Measurements from ENCODE around the gene MLH3.
"Not testable (repeated sequence)": the region's sequence is repeated elsewhere in the genome, so short reads cannot be mapped to it uniquely, and the experiment has no call there.

MLH3 gene

GRCh38 chr14:75083271-75083670, 32.0 kb upstream of the MLH3 start:
- peaks cover 13% of the 10 kb centered on the region for H3K4me1 ChIP-seq (ENCODE audit: control insufficient read depth, insufficient read depth, low read length)
- no peaks in the 10 kb centered on the region for H3K27me3 ChIP-seq (ENCODE audit: control insufficient read depth, insufficient read depth, low read length)
- H3K4me3 ChIP-seq (ENCODE audit: low read length), result no peak overlapping the region
- no peak overlapping the region for H3K9ac ChIP-seq (ENCODE audit: low read length)
- H3K27ac ChIP-seq (ENCODE audit: low read depth, low read length), result no peak overlapping the region
- H3K36me3 ChIP-seq (ENCODE audit: control insufficient read depth, insufficient read depth, low read length), result peaks cover 28% of the 10 kb centered on the region

DNA sequence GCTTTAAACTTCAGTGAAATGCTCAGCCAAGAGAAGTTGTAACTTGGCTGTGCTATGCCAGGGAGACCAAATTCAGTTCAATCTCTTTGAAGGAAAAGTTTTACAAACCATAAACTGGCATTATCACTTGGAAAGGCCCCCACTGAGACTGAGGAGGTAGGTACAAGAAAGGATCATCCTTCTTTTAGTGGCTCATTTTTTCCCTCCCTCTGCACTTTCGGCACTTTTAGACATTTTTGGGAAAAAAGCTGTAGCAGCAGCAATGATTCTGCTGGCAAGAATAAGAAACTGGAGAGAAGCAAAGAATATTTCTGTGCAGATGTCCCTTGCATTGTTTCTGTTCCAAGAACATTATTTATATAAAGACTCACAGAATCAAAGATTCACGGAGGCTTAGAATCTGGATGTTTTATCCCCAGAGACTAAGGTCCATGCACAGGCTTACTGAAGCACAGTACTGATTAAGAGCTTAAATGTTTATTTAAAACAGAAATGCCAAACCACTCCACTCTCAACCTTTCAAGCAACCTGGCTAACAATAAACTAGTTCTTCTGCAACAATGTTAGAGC, 30.5 kb upstream of the MLH3 start:
- no peak overlapping the region for H3K4me3 ChIP-seq (ENCODE audit: low read length)
- H3K36me3 ChIP-seq (ENCODE audit: control insufficient read depth, insufficient read depth, low read length), result peaks cover 15% of the 10 kb centered on the region
- H3K27ac ChIP-seq (ENCODE audit: low read depth, low read length), result peak overlapping the region; percentile 50
- H3K27me3 ChIP-seq (ENCODE audit: control insufficient read depth, insufficient read depth, low read length), result no peaks in the 10 kb centered on the region
- no peak overlapping the region for H3K9ac ChIP-seq (ENCODE audit: low read length)
- peaks cover 18% of the 10 kb centered on the region for H3K4me1 ChIP-seq (ENCODE audit: control insufficient read depth, insufficient read depth, low read length)

DNA sequence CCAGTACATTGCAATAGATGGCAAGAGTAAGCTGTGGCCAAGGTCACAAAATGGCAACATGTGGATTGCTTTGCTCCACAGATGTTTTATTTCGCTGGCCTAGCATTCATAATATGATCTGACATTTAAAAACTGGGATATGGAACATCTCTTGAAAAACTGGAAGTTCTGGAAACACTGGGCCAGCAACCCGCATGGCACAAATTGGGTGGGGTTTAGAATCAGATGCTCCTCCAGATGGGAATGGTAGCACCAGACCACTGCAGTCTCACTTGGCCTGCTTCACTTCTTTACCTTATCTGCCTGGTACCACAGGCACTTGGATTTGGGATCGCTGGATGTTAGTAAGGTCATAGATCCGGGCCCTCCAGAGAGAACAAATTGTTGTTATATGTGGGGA, 28.3 kb upstream of the MLH3 start:
- Histone ChIP-seq H3K4me1 (ENCODE audit: control insufficient read depth, insufficient read depth, low read length) (peaks cover 18% of the 10 kb centered on the region), H3K9ac (ENCODE audit: low read length) (no peak overlapping the region), H3K27me3 (ENCODE audit: control insufficient read depth, insufficient read depth, low read length) (no peaks in the 10 kb centered on the region), H3K4me3 (ENCODE audit: low read length) (no peak overlapping the region), H3K27ac (ENCODE audit: low read depth, low read length) (no peak overlapping the region), H3K36me3 (ENCODE audit: control insufficient read depth, insufficient read depth, low read length) (peaks cover 11% of the 10 kb centered on the region)

DNA sequence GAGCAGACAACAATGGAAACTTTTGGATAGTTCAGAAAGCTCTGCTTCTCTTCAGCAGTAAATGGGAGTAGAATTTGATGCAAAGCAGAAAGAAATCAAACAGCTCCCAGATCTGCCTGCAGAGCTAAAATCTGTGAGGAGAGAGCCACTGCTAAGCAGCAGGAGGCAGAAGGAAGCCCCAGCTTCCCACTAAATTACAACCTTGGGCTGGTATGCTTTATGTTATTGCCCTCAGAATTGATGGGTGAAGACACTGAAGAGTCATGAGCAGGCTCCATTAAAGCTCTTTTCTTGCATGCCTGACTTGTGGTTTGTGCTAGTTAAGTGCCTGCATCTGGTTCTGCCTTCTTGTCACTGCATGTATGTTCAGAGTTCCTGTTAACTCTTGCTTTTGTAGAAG, 26.5 kb upstream of the MLH3 start:
- Histone ChIP-seq H3K4me3 (ENCODE audit: low read length) (no peak overlapping the region), H3K27ac (ENCODE audit: low read depth, low read length) (peak overlapping the region; percentile 8), H3K27me3 (ENCODE audit: control insufficient read depth, insufficient read depth, low read length) (no peaks in the 10 kb centered on the region), H3K36me3 (ENCODE audit: control insufficient read depth, insufficient read depth, low read length) (no peaks in the 10 kb centered on the region), H3K4me1 (ENCODE audit: control insufficient read depth, insufficient read depth, low read length) (peaks cover 18% of the 10 kb centered on the region), H3K9ac (ENCODE audit: low read length) (no peak overlapping the region)

GRCh38 chr14:75070383-75070782, 19.1 kb upstream of the MLH3 start:
- Histone ChIP-seq H3K4me3 (ENCODE audit: low read length) (peak overlapping the region; percentile 73), H3K9ac (ENCODE audit: low read length) (peak overlapping the region; percentile 19), H3K27me3 (ENCODE audit: control insufficient read depth, insufficient read depth, low read length) (no peaks in the 10 kb centered on the region), H3K4me1 (ENCODE audit: control insufficient read depth, insufficient read depth, low read length) (peaks cover 15% of the 10 kb centered on the region), H3K36me3 (ENCODE audit: control insufficient read depth, insufficient read depth, low read length) (no peaks in the 10 kb centered on the region), H3K27ac (ENCODE audit: low read depth, low read length) (peak overlapping the region; percentile 97)

DNA sequence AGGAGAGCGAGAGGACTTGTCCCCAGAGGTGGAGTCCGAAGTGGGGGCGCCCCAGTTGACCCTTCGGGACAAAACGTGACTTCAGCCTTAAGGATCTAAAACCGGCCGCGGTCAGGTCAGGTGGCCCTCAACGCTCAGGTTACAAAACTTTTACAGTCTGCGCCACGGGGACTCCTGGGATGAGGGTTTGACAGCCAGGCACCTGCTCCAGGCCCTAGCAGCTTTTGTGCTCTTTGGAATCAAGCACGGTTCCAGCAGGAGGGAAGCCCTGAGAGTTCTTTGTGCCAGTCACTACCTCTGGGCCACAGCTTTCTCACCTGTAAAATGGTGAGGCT, 18.5 kb upstream of the MLH3 start:
- Histone ChIP-seq H3K36me3 (ENCODE audit: control insufficient read depth, insufficient read depth, low read length) (no peaks in the 10 kb centered on the region), H3K27ac (ENCODE audit: low read depth, low read length) (peak overlapping the region; percentile 97), H3K4me3 (ENCODE audit: low read length) (peak overlapping the region; percentile 73), H3K4me1 (ENCODE audit: control insufficient read depth, insufficient read depth, low read length) (peaks cover 15% of the 10 kb centered on the region), H3K9ac (ENCODE audit: low read length) (peak overlapping the region; percentile 19), H3K27me3 (ENCODE audit: control insufficient read depth, insufficient read depth, low read length) (no peaks in the 10 kb centered on the region)

DNA sequence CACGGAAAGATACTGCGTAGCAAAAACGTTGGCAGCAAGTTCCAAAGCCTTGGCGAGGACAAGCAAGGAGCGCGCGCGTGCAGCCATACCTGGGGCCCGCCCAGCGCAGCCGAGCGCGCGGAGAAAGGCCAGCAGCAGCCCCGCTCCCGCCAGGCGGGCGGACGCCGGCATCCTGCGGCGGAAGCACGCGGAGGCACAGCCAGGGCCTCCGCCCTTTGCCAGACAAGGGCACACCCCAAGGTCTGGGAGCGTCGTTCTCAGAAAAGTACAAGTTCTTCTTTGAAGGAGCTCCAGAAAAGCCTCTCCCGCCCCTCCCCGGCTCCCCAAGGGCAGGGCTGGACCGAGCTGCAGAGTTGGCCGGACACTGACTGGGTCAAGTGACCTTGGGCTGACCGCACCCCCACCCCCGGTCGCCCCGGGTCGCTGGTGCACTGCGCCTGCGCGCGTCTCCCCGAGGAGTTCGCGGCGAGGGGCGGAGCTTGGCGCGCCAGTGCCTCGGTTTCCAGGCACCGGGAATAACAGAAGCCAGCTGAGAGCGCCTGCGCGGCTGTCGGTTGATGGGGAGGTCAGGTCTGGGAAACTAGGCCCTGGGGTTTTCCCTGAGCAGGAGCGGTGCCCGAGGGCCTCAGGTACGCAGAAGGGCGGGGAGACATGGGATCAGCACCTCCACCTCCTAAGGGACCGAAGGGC, 18.0 kb upstream of the MLH3 start, which contains the start of gene ZC2HC1C:
TSS of gene ZC2HC1C (plus strand) at position 521 of the 690 bp plus-strand sequence. CDS start 933 bp downstream, outside the sequence.
- H3K9ac ChIP-seq (ENCODE audit: low read length), result peak within 1 kb of the TSS; percentile 19
- H3K27me3 ChIP-seq (ENCODE audit: control insufficient read depth, insufficient read depth, low read length), result no peaks in the 10 kb centered on the region
- peak within 1 kb of the TSS; percentile 73 for H3K4me3 ChIP-seq (ENCODE audit: low read length)
- H3K27ac ChIP-seq (ENCODE audit: low read depth, low read length), result peak within 1 kb of the TSS; percentile 97
- no peaks in the 10 kb centered on the region for H3K36me3 ChIP-seq (ENCODE audit: control insufficient read depth, insufficient read depth, low read length)
- peaks cover 15% of the 10 kb centered on the region for H3K4me1 ChIP-seq (ENCODE audit: control insufficient read depth, insufficient read depth, low read length)

GRCh38 chr14:75068294-75069120, 17.2 kb upstream of the MLH3 start:
- Histone ChIP-seq H3K36me3 (ENCODE audit: control insufficient read depth, insufficient read depth, low read length) (no peaks in the 10 kb centered on the region), H3K27ac (ENCODE audit: low read depth, low read length) (peak overlapping the region; percentile 97), H3K4me3 (ENCODE audit: low read length) (peak overlapping the region; percentile 73), H3K27me3 (ENCODE audit: control insufficient read depth, insufficient read depth, low read length) (no peaks in the 10 kb centered on the region), H3K9ac (ENCODE audit: low read length) (peak overlapping the region; percentile 14), H3K4me1 (ENCODE audit: control insufficient read depth, insufficient read depth, low read length) (peaks cover 15% of the 10 kb centered on the region)

GRCh38 chr14:75067765-75068164, 16.5 kb upstream of the MLH3 start:
- not testable (repeated sequence) for H3K36me3 ChIP-seq (ENCODE audit: control insufficient read depth, insufficient read depth, low read length)

DNA sequence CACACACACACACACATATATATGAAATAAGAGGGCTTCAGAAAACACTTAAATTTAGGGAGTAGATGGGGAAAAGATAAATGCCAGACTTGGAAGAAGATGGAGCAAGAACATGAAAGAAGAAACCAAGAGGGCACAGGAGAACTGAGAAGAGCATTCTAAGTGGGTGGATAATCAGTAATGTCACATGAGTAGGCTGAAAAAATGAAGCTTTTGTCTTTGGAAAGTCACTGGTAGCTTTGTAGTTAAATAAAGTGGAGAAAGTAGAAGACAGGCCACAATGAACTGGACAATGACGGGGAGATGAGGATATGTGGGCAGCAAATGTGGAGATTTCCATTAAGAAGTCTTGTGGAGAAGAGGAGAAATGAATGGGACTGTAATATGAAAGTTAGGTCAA, 15.9 kb upstream of the MLH3 start:
- no peaks in the 10 kb centered on the region for H3K36me3 ChIP-seq (ENCODE audit: control insufficient read depth, insufficient read depth, low read length)
- no peak overlapping the region for H3K9ac ChIP-seq (ENCODE audit: low read length)
- peak overlapping the region; percentile 25 for H3K27ac ChIP-seq (ENCODE audit: low read depth, low read length)
- H3K4me1 ChIP-seq (ENCODE audit: control insufficient read depth, insufficient read depth, low read length), result peaks cover 17% of the 10 kb centered on the region
- no peaks in the 10 kb centered on the region for H3K27me3 ChIP-seq (ENCODE audit: control insufficient read depth, insufficient read depth, low read length)
- H3K4me3 ChIP-seq (ENCODE audit: low read length), result no peak overlapping the region

More at GRCh38 chr14:75067765-75068164, 16.5 kb upstream of the MLH3 start:
- not testable (repeated sequence) for H3K27me3 ChIP-seq (ENCODE audit: control insufficient read depth, insufficient read depth, low read length); H3K9ac ChIP-seq (ENCODE audit: low read length)
- H3K4me1 ChIP-seq (ENCODE audit: control insufficient read depth, insufficient read depth, low read length), result peaks cover 17% of the 10 kb centered on the region
- H3K27ac ChIP-seq (ENCODE audit: low read depth, low read length), result peak overlapping the region; percentile 97
- peak overlapping the region; percentile 73 for H3K4me3 ChIP-seq (ENCODE audit: low read length)

- peaks cover 17% of the 10 kb centered on the region for H3K4me1 ChIP-seq (ENCODE audit: control insufficient read depth, insufficient read depth, low read length)
- H3K4me3 ChIP-seq (ENCODE audit: low read length), result no peak overlapping the region
These were observed 15.4 kb upstream of the MLH3 start for GRCh38 chr14:75066691-75067090.

DNA sequence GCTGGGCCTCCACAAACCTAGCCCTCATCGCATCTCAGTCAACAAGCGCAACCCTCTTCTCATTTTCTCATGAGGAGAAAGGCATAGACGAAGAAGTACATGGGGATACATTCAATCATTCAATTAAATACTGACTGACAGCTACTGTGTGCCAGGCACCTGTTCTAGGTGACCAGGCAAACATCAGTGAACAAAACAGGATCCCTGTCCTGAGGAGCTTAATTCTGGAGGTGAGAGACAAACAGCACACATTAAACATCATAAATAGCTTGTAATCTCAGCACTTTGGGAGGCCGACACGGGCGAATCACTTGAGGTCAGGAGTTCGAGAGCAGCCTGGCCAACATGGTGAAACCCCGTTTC, 12.9 kb upstream of the MLH3 start:
- Histone ChIP-seq H3K4me3 (ENCODE audit: low read length) (peak overlapping the region; percentile 90), H3K4me1 (ENCODE audit: control insufficient read depth, insufficient read depth, low read length) (peaks cover 2% of the 10 kb centered on the region), H3K9ac (ENCODE audit: low read length) (no peak overlapping the region), H3K27me3 (ENCODE audit: control insufficient read depth, insufficient read depth, low read length) (no peaks in the 10 kb centered on the region), H3K36me3 (ENCODE audit: control insufficient read depth, insufficient read depth, low read length) (no peaks in the 10 kb centered on the region), H3K27ac (ENCODE audit: low read depth, low read length) (no peak overlapping the region)

More at GRCh38 chr14:75066691-75067090, 15.4 kb upstream of the MLH3 start:
- Histone ChIP-seq H3K9ac (ENCODE audit: low read length) (no peak overlapping the region), H3K36me3 (ENCODE audit: control insufficient read depth, insufficient read depth, low read length) (no peaks in the 10 kb centered on the region), H3K27ac (ENCODE audit: low read depth, low read length) (no peak overlapping the region), H3K27me3 (ENCODE audit: control insufficient read depth, insufficient read depth, low read length) (no peaks in the 10 kb centered on the region)
